ENCODE measurements around the gene SLC6A7. TPM values are rescaled to one million over a fixed set of nuclear protein-coding genes. Genes with fewer than 3 reads are reported as not detected.

SLC6A7 gene
- total RNA-seq, 2 donors from 2014 or later: not detected

GRCh38 chr5:150180241-150181026, 9.4 kb upstream of the SLC6A7 start:
- no peak overlapping the region for H3K27ac ChIP-seq (ENCODE audit: low read depth, low read length)
- no peak overlapping the region for H3K27ac Mint-ChIP-seq
- H3K4me1 Mint-ChIP-seq: no peaks in the 10 kb centered on the region
- no peaks in the 10 kb centered on the region for H3K9me3 ChIP-seq (ENCODE audit: control insufficient read depth, low read length)
- 92 to 95% methylated on average over 6 to 18 of the region's 18 CpGs for WGBS, 2 experiments (ENCODE audit: insufficient coverage in 1 of 2, insufficient read length in 1 of 2)
- no peaks in the 10 kb centered on the region for H3K36me3 Mint-ChIP-seq (ENCODE audit: low read depth)
- H3K4me1 ChIP-seq (ENCODE audit: control insufficient read depth, insufficient read depth, low read length): no peaks in the 10 kb centered on the region
- no peak overlapping the region for H3K9ac ChIP-seq (ENCODE audit: extremely low read depth, low read length, poor library complexity, severe bottlenecking)
- no peak for DNase-seq
- peaks cover 14% of the 10 kb centered on the region for H3K27me3 ChIP-seq (ENCODE audit: control insufficient read depth, insufficient read depth, low read length, poor library complexity, severe bottlenecking)
- no peaks in the 10 kb centered on the region for H3K9me3 Mint-ChIP-seq
- no peaks in the 10 kb centered on the region for H3K36me3 ChIP-seq (ENCODE audit: control insufficient read depth, insufficient read depth, low read length)
- peaks cover 50% of the 10 kb centered on the region for H3K27me3 Mint-ChIP-seq (ENCODE audit: insufficient read depth)
- H3K4me3 ChIP-seq (ENCODE audit: low read length): no peak overlapping the region
- H3K4me3 Mint-ChIP-seq: no peak overlapping the region
- TF ChIP-seq CTCF (conservative IDR thresholded peaks at IDR 0.05): no peak

GRCh38 chr5:150181027-150181426, 8.8 kb upstream of the SLC6A7 start:
- WGBS, 2 experiments (ENCODE audit: insufficient coverage in 1 of 2, insufficient read length in 1 of 2): 92 to 100% methylated on average over 3 to 5 of the region's 5 CpGs
- H3K27ac Mint-ChIP-seq: no peak overlapping the region
- H3K4me1 Mint-ChIP-seq: peaks cover 6% of the 10 kb centered on the region
- peaks cover 14% of the 10 kb centered on the region for H3K27me3 ChIP-seq (ENCODE audit: control insufficient read depth, insufficient read depth, low read length, poor library complexity, severe bottlenecking)
- peaks cover 51% of the 10 kb centered on the region for H3K27me3 Mint-ChIP-seq (ENCODE audit: insufficient read depth)
- H3K36me3 Mint-ChIP-seq (ENCODE audit: low read depth): no peaks in the 10 kb centered on the region
- no peak overlapping the region for H3K4me3 ChIP-seq (ENCODE audit: low read length)
- no peaks in the 10 kb centered on the region for H3K9me3 ChIP-seq (ENCODE audit: control insufficient read depth, low read length)
- no peak for DNase-seq
- H3K27ac ChIP-seq (ENCODE audit: low read depth, low read length): no peak overlapping the region
- no peaks in the 10 kb centered on the region for H3K9me3 Mint-ChIP-seq
- H3K4me3 Mint-ChIP-seq: no peak overlapping the region
- H3K4me1 ChIP-seq (ENCODE audit: control insufficient read depth, insufficient read depth, low read length): no peaks in the 10 kb centered on the region
- H3K9ac ChIP-seq (ENCODE audit: extremely low read depth, low read length, poor library complexity, severe bottlenecking): no peak overlapping the region
- no peak for TF ChIP-seq CTCF (conservative IDR thresholded peaks at IDR 0.05)
- no peaks in the 10 kb centered on the region for H3K36me3 ChIP-seq (ENCODE audit: control insufficient read depth, insufficient read depth, low read length)

GRCh38 chr5:150181766-150182545, 7.9 kb upstream of the SLC6A7 start:
- Mint-ChIP-seq H3K27ac (no peak overlapping the region), H3K9me3 (no peaks in the 10 kb centered on the region), H3K36me3 (ENCODE audit: low read depth) (no peaks in the 10 kb centered on the region), H3K4me1 (peaks cover 9% of the 10 kb centered on the region), H3K4me3 (no peak overlapping the region), H3K27me3 (ENCODE audit: insufficient read depth) (peaks cover 60% of the 10 kb centered on the region)
- Histone ChIP-seq H3K27me3 (ENCODE audit: control insufficient read depth, insufficient read depth, low read length, poor library complexity, severe bottlenecking) (peaks cover 23% of the 10 kb centered on the region), H3K4me3 (ENCODE audit: low read length) (no peak overlapping the region), H3K27ac (ENCODE audit: low read depth, low read length) (no peak overlapping the region), H3K36me3 (ENCODE audit: control insufficient read depth, insufficient read depth, low read length) (no peaks in the 10 kb centered on the region), H3K9ac (ENCODE audit: extremely low read depth, low read length, poor library complexity, severe bottlenecking) (no peak overlapping the region), H3K9me3 (ENCODE audit: control insufficient read depth, low read length) (no peaks in the 10 kb centered on the region), H3K4me1 (ENCODE audit: control insufficient read depth, insufficient read depth, low read length) (no peaks in the 10 kb centered on the region)
- DNase-seq: no peak
- TF ChIP-seq CTCF (conservative IDR thresholded peaks at IDR 0.05): no peak
- 92 to 94% methylated on average over 5 to 9 of the region's 9 CpGs for WGBS, 2 experiments (ENCODE audit: insufficient coverage in 1 of 2, insufficient read length in 1 of 2)

Data from endodermal cell (in vitro differentiated cells).